GM18505 (cell line): ENCODE data around the gene SLC4A1AP.

Source experiments
- ATAC-seq: cut with Tn5 transposase; IDR thresholded peaks from one replicate; pipeline ENCODE4 v1.9.1; 2021; ENCODE audit not compliant: unreplicated experiment
- POLR2A ChIP-seq: IDR thresholded peaks from 4 replicates; pipeline ENCODE4 v1.6.1; 2011; ENCODE audit warnings: borderline replicate concordance; ENCODE audit not compliant: insufficient read depth, insufficient read length; ENCODE audit errors: extremely low read depth

SLC4A1AP gene

GRCh38 chr2:27715318-27716210 lies 51.9 kb downstream of the SLC4A1AP start:
- no peak for TF ChIP-seq POLR2A
- no peak for ATAC-seq

GRCh38 chr2:27716301-27717069 lies 52.8 kb downstream of the SLC4A1AP start:
- ATAC-seq = no peak
- TF ChIP-seq POLR2A = no peak

- no peak for TF ChIP-seq POLR2A
- no peak for ATAC-seq
These were observed 53.5 kb downstream of the SLC4A1AP start for GRCh38 chr2:27717070-27717795.

GRCh38 chr2:27720004-27720551 lies 56.4 kb downstream of the SLC4A1AP start:
- TF ChIP-seq POLR2A = no peak
- ATAC-seq = no peak

GRCh38 chr2:27721335-27721734 lies 57.6 kb downstream of the SLC4A1AP start:
- no peak for TF ChIP-seq POLR2A
- no peak for ATAC-seq

- ATAC-seq = no peak
- TF ChIP-seq POLR2A = no peak
These were observed 58.3 kb downstream of the SLC4A1AP start for GRCh38 chr2:27721884-27722485.

- no peak for TF ChIP-seq POLR2A
- ATAC-seq = no peak
These were observed 59.9 kb downstream of the SLC4A1AP start for GRCh38 chr2:27723372-27724144.

- no peak for TF ChIP-seq POLR2A
- no peak for ATAC-seq
These were observed 60.5 kb downstream of the SLC4A1AP start for GRCh38 chr2:27724191-27724590.

- ATAC-seq = no peak
- no peak for TF ChIP-seq POLR2A
These were observed 61.4 kb downstream of the SLC4A1AP start for GRCh38 chr2:27724905-27725701.

GRCh38 chr2:27727257-27727656 lies 63.6 kb downstream of the SLC4A1AP start:
- TF ChIP-seq POLR2A = no peak
- no peak for ATAC-seq

- no peak for ATAC-seq
- no peak for TF ChIP-seq POLR2A
These were observed 64.6 kb downstream of the SLC4A1AP start for GRCh38 chr2:27728081-27728858.

GRCh38 chr2:27729198-27729597 lies 65.5 kb downstream of the SLC4A1AP start:
- TF ChIP-seq POLR2A = no peak
- ATAC-seq = no peak
